Skeletal muscle satellite cell (primary cell): ENCODE measurements around the gene TET1.
"Not testable (repeated sequence)": the region's sequence is repeated elsewhere in the genome, so short reads cannot be mapped to it uniquely, and the experiment has no call there.

ENCODE experiments used
- H3K27me3 ChIP-seq: 2 replicates; pipeline ENCODE4 v1.7.0; 2013; ENCODE audit warnings: low read length; ENCODE audit not compliant: control insufficient read depth, insufficient read depth
- H3K36me3 ChIP-seq: 2 replicates; pipeline ENCODE4 v1.7.0; 2013; ENCODE audit warnings: mild to moderate bottlenecking, control low read depth, low read length; ENCODE audit not compliant: insufficient read depth
- H3K4me1 ChIP-seq: 2 replicates; pipeline ENCODE4 v1.7.0; 2013; ENCODE audit warnings: low read length; ENCODE audit not compliant: control insufficient read depth, insufficient read depth
- H3K4me2 ChIP-seq: 2 replicates; pipeline ENCODE4 v1.7.0; 2013; ENCODE audit warnings: mild to moderate bottlenecking, low read length
- H3K4me3 ChIP-seq: 2 replicates; pipeline ENCODE4 v1.7.0; 2013; ENCODE audit warnings: low read length
- H3K9ac ChIP-seq: 2 replicates; pipeline ENCODE4 v1.7.0; 2013; ENCODE audit warnings: mild to moderate bottlenecking, low read depth, low read length, moderate library complexity
- H3K9me3 ChIP-seq: replicated peaks from 2 replicates; pipeline ENCODE4 v1.7.0; 2013; ENCODE audit warnings: mild to moderate bottlenecking, control low read depth, low read length

TET1 gene

DNA sequence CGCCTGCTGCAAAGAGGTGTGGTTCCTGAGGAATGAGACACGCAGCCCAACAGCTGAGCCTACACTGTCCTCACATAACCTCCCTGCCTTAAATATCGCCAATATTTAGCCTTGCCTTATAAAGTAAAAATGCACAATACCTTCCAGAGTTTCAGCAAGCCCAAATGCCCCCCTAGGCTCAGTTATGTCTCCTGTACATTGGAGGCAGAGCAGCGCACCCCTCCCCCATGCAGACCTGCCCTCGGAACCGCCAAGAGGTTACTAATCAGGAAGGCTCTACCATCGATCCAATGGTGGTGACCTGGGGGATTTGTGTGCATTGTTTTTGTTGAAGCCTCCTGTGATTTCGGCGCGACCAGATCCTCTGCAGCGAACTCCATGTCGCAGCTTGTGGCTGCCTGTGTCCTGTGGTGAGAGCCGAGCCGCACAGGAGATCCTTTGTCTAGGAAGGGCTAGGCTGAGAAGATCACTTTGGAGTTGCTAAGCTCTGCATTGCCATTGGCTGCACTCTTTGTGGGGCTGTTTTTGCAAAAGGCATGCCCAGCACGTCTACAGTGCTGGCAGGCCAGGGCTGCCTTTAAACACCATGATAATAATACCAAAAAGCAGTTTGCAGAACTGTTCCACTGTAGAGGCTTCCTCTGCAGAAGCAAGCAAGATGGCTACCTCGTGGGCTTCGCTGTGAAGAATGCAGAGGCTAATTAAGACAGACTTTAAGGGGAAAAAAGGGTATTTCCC lies 40.1 kb downstream of the TET1 start:
- Histone ChIP-seq H3K4me2 (peak overlapping the region; percentile 82), H3K36me3 (no peaks in the 10 kb centered on the region), H3K9ac (peak overlapping the region; percentile 61), H3K27me3 (no peaks in the 10 kb centered on the region), H3K9me3 (no peaks in the 10 kb centered on the region), H3K4me1 (peaks cover 38% of the 10 kb centered on the region), H3K4me3 (peak overlapping the region; percentile 66)

DNA sequence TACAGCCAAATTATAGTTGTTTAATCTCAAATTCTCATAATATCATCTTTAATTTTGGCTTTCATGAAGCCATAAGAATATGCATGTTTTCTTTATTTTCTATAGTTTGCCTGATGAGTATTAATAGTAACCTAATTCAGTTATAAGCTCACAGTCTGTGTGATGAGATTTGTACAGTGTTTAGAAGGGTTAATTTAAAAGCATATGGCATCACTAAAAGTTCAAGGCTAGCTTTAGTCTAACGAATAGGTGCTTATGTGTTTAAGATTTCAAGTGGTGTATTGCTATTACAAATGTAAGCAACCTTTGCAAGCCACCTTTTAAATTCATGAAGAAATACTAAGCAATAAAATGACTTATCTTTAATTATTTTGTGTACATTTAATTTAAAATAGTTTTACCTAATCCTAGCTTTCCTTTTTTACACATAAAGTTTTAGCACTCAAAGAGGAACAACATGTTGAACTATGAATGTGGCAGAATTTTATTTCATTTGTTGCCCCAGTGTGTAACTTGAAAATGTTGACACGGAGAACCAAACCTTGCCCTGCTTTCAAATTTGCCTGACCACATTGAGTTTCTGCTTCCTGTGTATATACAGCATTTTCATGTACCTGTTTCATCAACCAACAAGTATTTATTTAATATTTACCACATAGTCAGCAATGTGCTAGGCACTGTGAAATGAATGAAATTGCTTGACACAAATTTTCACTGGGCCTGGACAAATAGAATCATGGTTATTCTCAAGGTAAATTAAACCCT lies 41.5 kb downstream of the TET1 start:
- no peaks in the 10 kb centered on the region for H3K27me3 ChIP-seq
- peak overlapping the region; percentile 61 for H3K9ac ChIP-seq
- H3K4me2 ChIP-seq, result peak overlapping the region; percentile 82
- H3K9me3 ChIP-seq, result no peaks in the 10 kb centered on the region
- peaks cover 38% of the 10 kb centered on the region for H3K4me1 ChIP-seq
- no peaks in the 10 kb centered on the region for H3K36me3 ChIP-seq
- H3K4me3 ChIP-seq, result peak overlapping the region; percentile 66

DNA sequence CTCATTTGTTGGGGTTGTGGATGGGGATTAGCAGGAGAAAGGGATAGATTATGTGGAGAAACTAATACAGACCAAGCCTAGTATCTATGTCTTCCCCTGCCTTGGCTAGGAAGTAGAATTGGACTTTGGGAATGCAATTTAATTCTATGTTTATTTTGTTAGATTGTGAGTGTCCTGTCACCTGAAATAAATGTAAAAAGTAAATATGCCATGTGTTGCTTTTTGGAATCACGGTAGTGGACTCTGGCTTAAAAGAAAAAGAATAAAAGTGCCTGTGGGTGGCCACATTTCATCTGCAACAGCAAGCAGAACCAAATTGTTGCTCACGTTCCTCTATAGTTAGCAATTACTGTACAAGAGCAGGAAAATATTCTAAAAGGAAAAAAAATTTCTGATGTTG lies 42.3 kb downstream of the TET1 start:
- Histone ChIP-seq H3K4me3 (no peak overlapping the region), H3K36me3 (no peaks in the 10 kb centered on the region), H3K9ac (no peak overlapping the region), H3K4me1 (peaks cover 38% of the 10 kb centered on the region), H3K4me2 (no peak overlapping the region), H3K27me3 (no peaks in the 10 kb centered on the region), H3K9me3 (no peaks in the 10 kb centered on the region)

DNA sequence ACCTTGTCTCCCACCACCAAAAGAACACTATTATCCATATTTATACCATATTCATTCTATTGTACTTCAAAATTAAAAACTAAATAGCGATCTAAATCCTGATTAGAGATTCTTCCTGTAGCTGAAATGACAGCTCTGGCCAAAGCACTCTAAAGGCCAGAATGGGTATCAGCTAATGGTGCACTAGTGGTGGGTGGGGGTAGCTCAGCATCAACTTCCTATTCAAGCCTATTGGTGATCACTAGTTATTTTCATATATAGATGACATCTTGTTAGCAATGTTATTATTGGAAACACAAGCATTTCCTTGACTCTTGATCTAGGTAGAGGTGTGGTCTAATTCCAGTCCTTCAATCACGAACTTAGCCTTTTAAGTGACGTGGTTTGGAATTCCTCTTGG lies 43.6 kb downstream of the TET1 start:
- H3K4me2 ChIP-seq, result no peak overlapping the region
- no peaks in the 10 kb centered on the region for H3K36me3 ChIP-seq
- no peaks in the 10 kb centered on the region for H3K9me3 ChIP-seq
- no peak overlapping the region for H3K9ac ChIP-seq
- H3K27me3 ChIP-seq, result no peaks in the 10 kb centered on the region
- H3K4me3 ChIP-seq, result no peak overlapping the region
- peaks cover 33% of the 10 kb centered on the region for H3K4me1 ChIP-seq

DNA sequence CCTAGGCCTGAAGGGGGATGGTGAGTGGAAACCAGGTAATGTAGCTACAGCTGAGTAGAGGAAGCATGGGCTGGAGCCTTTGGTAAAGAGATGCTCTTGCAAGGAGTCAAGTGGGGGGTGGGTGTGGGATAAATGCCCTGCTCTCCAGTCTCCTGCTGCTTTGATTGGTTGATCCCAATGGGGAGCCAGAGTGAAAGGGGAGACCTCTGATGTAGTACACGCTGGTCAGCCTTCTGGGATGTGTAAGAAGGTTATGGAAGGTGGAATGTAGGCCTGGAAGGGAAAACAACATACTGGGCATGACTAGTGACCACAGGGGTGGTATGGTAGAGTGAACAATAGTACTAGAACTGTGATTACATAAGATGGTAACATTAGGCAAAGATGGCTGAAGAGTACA lies 44.3 kb downstream of the TET1 start:
- Histone ChIP-seq H3K4me1 (peaks cover 27% of the 10 kb centered on the region), H3K9me3 (no peaks in the 10 kb centered on the region), H3K4me2 (no peak overlapping the region), H3K27me3 (no peaks in the 10 kb centered on the region), H3K4me3 (no peak overlapping the region), H3K36me3 (no peaks in the 10 kb centered on the region), H3K9ac (no peak overlapping the region)

DNA sequence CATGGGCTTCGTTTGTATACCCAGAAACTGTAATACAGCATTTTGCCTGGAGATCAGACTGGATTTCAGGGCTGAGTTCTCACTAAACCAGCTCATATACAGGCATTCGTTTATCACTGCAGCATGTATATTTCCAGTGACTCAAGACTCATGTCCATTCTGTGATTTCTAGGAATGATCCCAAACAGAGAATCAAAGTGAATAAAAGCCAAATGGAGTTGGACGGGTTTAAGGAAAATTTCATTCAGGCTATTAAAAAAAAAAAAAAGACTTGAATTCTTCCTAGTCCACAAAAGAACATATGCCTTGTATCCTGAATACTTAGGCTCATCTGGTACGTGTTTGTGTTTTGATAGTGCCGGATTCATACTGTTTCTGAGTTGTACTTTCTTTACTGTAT lies 46.8 kb downstream of the TET1 start:
- Histone ChIP-seq H3K4me2 (no peak overlapping the region), H3K4me3 (no peak overlapping the region), H3K9ac (no peak overlapping the region), H3K9me3 (no peaks in the 10 kb centered on the region), H3K36me3 (no peaks in the 10 kb centered on the region), H3K27me3 (no peaks in the 10 kb centered on the region), H3K4me1 (peaks cover 5% of the 10 kb centered on the region)

DNA sequence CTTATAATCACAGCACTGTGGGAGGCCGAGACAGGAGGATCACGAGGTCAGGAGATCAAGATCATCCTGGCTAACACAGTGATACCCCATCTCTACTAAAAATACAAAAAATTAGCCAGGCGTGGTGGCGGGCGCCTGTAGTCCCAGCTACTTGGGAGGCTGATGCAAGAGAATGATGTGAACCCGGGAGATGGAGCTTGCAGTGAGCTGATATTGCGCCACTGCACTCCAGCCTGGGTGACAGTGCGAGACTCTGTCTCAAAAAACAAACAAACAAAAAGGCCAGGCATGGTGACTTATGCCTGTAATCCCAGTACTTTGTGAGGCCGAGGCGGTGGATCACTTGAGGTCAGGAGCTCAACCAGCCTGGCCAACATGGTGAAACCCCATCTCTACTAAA lies 49.9 kb downstream of the TET1 start:
- not testable (repeated sequence) for H3K4me2 ChIP-seq, H3K9me3 ChIP-seq, H3K9ac ChIP-seq, H3K4me1 ChIP-seq, H3K27me3 ChIP-seq, H3K36me3 ChIP-seq, H3K4me3 ChIP-seq

DNA sequence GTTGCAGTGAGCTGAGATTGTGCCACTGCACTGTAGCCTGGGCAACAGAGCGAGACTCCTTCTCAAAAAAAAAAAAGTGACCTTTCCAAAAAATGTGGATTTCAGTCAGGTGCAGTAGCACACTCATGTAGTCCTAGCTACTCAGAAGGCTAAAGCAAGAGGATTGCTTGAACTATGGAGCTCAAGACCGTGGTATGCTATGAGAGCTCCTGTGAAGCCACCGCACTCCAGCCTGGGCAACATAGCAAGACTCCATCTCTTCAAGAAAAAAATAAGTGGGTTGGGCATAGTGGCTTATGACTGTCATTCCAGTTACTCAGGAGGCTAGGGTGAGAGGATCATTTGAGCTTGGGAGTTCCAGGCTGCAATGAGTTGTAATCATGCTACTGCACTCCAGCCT lies 51.1 kb downstream of the TET1 start:
- Histone ChIP-seq H3K27me3 (no peaks in the 10 kb centered on the region), H3K4me3 (no peak overlapping the region), H3K4me2 (no peak overlapping the region), H3K9me3 (no peaks in the 10 kb centered on the region), H3K4me1 (no peaks in the 10 kb centered on the region), H3K9ac (no peak overlapping the region), H3K36me3 (no peaks in the 10 kb centered on the region)

DNA sequence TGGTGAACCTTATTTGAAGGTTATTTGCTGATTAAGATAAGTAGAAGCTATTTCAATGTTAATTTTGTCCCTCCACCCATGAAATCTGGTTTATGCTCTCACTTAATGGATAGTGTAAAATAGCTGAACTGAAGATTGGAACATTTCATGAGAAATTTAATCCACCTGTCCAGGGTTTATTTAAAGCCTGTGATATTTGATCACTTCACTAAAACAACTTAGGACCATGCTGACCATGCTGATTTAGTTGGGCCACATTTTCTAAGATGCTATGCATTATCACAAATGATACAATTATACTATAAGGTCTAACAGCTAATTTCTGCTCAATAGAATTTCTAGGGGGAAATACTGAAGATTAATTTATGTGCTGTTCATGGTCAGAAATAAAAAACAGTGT lies 53.8 kb downstream of the TET1 start:
- not testable (repeated sequence) for H3K4me1 ChIP-seq, H3K9ac ChIP-seq, H3K4me3 ChIP-seq, H3K36me3 ChIP-seq, H3K9me3 ChIP-seq, H3K27me3 ChIP-seq, H3K4me2 ChIP-seq

DNA sequence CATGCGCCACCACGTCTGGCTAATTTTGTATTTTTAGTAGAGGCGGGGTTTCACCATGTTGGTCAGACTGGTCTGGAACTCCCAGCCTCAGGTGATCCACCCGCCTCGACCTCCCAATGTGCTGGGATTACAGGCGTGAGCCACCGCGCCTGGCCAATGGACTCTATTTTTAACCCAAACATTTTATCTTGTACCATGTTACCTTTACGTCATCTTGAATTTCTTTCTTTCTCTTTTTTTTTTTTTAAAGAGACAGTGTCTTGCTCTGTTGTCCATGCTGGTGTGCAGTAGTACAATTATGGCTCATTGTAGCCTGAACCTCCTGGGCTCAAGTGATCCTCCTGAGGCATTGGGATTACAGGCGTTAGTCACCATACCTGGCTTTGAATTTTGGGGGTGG lies 57.6 kb downstream of the TET1 start:
- H3K9me3 ChIP-seq, H3K4me1 ChIP-seq, H3K9ac ChIP-seq, H3K4me2 ChIP-seq, H3K27me3 ChIP-seq, H3K4me3 ChIP-seq, H3K36me3 ChIP-seq: not testable (repeated sequence)

DNA sequence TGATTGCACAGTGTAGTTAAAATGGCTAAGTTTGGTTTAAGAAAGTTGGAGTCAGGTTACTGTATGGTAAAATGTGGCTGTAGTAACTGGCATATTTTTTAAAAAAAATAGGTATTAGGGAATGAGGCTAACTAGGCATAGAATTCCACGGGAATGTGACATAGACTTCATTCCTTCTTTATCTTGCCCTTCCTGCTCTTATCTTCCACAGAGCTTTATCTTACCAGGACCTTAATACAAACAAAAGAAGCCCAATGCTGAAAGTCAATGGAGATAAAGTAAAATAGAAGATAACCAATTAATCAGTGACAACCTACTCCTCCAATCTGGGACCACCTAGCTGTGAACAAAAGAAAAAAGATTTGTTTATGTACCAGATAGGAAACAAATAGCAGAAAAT lies 58.1 kb downstream of the TET1 start:
- Histone ChIP-seq H3K4me2 (no peak overlapping the region), H3K4me3 (no peak overlapping the region), H3K9me3 (no peaks in the 10 kb centered on the region), H3K4me1 (no peaks in the 10 kb centered on the region), H3K27me3 (no peaks in the 10 kb centered on the region), H3K9ac (no peak overlapping the region), H3K36me3 (no peaks in the 10 kb centered on the region)

DNA sequence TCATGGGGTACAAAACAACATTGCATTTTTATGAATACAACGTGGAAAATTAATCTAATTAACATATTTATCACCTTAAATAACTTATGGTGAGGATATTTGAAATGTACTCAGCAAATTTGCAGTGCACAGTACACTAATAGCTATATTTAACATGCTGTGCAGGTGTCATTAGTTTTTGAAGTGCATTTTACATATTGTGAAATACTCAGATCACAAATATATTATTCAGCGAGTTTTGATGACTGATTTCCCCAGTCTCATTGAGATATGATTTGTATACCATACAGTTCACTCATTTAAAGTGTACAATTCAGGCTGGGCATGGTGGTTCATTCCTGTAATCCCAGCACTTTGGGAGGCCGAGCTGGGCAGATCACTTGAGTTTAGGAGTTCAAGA lies 59.5 kb downstream of the TET1 start:
- H3K9me3 ChIP-seq, result no peaks in the 10 kb centered on the region
- H3K36me3 ChIP-seq, result no peaks in the 10 kb centered on the region
- H3K9ac ChIP-seq, result no peak overlapping the region
- no peaks in the 10 kb centered on the region for H3K27me3 ChIP-seq
- H3K4me3 ChIP-seq, result no peak overlapping the region
- H3K4me1 ChIP-seq, result no peaks in the 10 kb centered on the region
- no peak overlapping the region for H3K4me2 ChIP-seq
